ENCODE results near the gene RASSF3. TPM values are rescaled to one million over a fixed set of nuclear protein-coding genes. Genes with fewer than 3 reads are reported as not detected.
"Not testable (repeated sequence)": the region's sequence is repeated elsewhere in the genome, so short reads cannot be mapped to it uniquely, and the experiment has no call there.

Gene RASSF3
- total and polyA plus RNA-seq, 4 donors = 9.4 to 18.7 (median 10.9) TPM

- not testable (repeated sequence) for H3K9me3 ChIP-seq (ENCODE audit: control insufficient read depth, insufficient read depth, low read length); H3K36me3 ChIP-seq (ENCODE audit: control insufficient read depth, insufficient read depth, low read length); H3K4me1 ChIP-seq (ENCODE audit: control insufficient read depth, insufficient read depth, low read length); H3K27me3 ChIP-seq (ENCODE audit: control insufficient read depth, insufficient read depth, low read length); DNase-seq (ENCODE audit: low read depth in 4 of 6, low spot score in 6 of 6); H3K27ac ChIP-seq (ENCODE audit: low read depth, low read length); H3K4me3 ChIP-seq (ENCODE audit: low read depth, low read length)
- WGBS (ENCODE audit: insufficient coverage) = no CpG with 5 or more reads among the region's 1 CpG
These were observed 16.3 kb downstream of the RASSF3 start for GRCh38 chr12:64626588-64626987.

GRCh38 chr12:64627771-64628170 lies 17.5 kb downstream of the RASSF3 start:
- no peak for DNase-seq (ENCODE audit: low read depth in 4 of 6, low spot score in 6 of 6)
- H3K4me3 ChIP-seq (ENCODE audit: low read depth, low read length) = no peak overlapping the region
- H3K4me1 ChIP-seq (ENCODE audit: control insufficient read depth, insufficient read depth, low read length) = peaks cover 5% of the 10 kb centered on the region
- H3K36me3 ChIP-seq (ENCODE audit: control insufficient read depth, insufficient read depth, low read length) = no peaks in the 10 kb centered on the region
- no peaks in the 10 kb centered on the region for H3K27me3 ChIP-seq (ENCODE audit: control insufficient read depth, insufficient read depth, low read length)
- H3K9me3 ChIP-seq (ENCODE audit: control insufficient read depth, insufficient read depth, low read length) = no peaks in the 10 kb centered on the region
- no peak overlapping the region for H3K27ac ChIP-seq (ENCODE audit: low read depth, low read length)

- no peaks in the 10 kb centered on the region for H3K36me3 ChIP-seq (ENCODE audit: control insufficient read depth, insufficient read depth, low read length)
- H3K4me3 ChIP-seq (ENCODE audit: low read depth, low read length) = no peak overlapping the region
- no peaks in the 10 kb centered on the region for H3K27me3 ChIP-seq (ENCODE audit: control insufficient read depth, insufficient read depth, low read length)
- H3K27ac ChIP-seq (ENCODE audit: low read depth, low read length) = no peak overlapping the region
- H3K9me3 ChIP-seq (ENCODE audit: control insufficient read depth, insufficient read depth, low read length) = no peaks in the 10 kb centered on the region
- DNase-seq (ENCODE audit: low read depth in 4 of 6, low spot score in 6 of 6) = no peak
- no peaks in the 10 kb centered on the region for H3K4me1 ChIP-seq (ENCODE audit: control insufficient read depth, insufficient read depth, low read length)
- WGBS (ENCODE audit: insufficient coverage) = 96% methylated on average over 4 of the region's 5 CpGs
These were observed 20.9 kb downstream of the RASSF3 start for GRCh38 chr12:64631197-64631596.

- Histone ChIP-seq H3K4me1 (ENCODE audit: control insufficient read depth, insufficient read depth, low read length) (no peaks in the 10 kb centered on the region), H3K9me3 (ENCODE audit: control insufficient read depth, insufficient read depth, low read length) (no peaks in the 10 kb centered on the region), H3K27me3 (ENCODE audit: control insufficient read depth, insufficient read depth, low read length) (no peaks in the 10 kb centered on the region), H3K36me3 (ENCODE audit: control insufficient read depth, insufficient read depth, low read length) (no peaks in the 10 kb centered on the region), H3K27ac (ENCODE audit: low read depth, low read length) (no peak overlapping the region), H3K4me3 (ENCODE audit: low read depth, low read length) (no peak overlapping the region)
- WGBS (ENCODE audit: insufficient coverage) = 82% methylated on average over 2 of the region's 5 CpGs
- no peak for DNase-seq (ENCODE audit: low read depth in 4 of 6, low spot score in 6 of 6)
These were observed 23.0 kb downstream of the RASSF3 start for GRCh38 chr12:64633011-64633939.

- no peak overlapping the region for H3K4me3 ChIP-seq (ENCODE audit: low read depth, low read length)
- H3K4me1 ChIP-seq (ENCODE audit: control insufficient read depth, insufficient read depth, low read length) = no peaks in the 10 kb centered on the region
- no peaks in the 10 kb centered on the region for H3K27me3 ChIP-seq (ENCODE audit: control insufficient read depth, insufficient read depth, low read length)
- no peak overlapping the region for H3K27ac ChIP-seq (ENCODE audit: low read depth, low read length)
- DNase-seq (ENCODE audit: low read depth in 4 of 6, low spot score in 6 of 6) = no peak
- no peaks in the 10 kb centered on the region for H3K9me3 ChIP-seq (ENCODE audit: control insufficient read depth, insufficient read depth, low read length)
- H3K36me3 ChIP-seq (ENCODE audit: control insufficient read depth, insufficient read depth, low read length) = no peaks in the 10 kb centered on the region
These were observed 23.6 kb downstream of the RASSF3 start for GRCh38 chr12:64633940-64634337.

GRCh38 chr12:64634508-64635092 lies 24.3 kb downstream of the RASSF3 start:
- H3K27ac ChIP-seq (ENCODE audit: low read depth, low read length) = no peak overlapping the region
- H3K36me3 ChIP-seq (ENCODE audit: control insufficient read depth, insufficient read depth, low read length) = no peaks in the 10 kb centered on the region
- no peaks in the 10 kb centered on the region for H3K4me1 ChIP-seq (ENCODE audit: control insufficient read depth, insufficient read depth, low read length)
- no peaks in the 10 kb centered on the region for H3K9me3 ChIP-seq (ENCODE audit: control insufficient read depth, insufficient read depth, low read length)
- DNase-seq (ENCODE audit: low read depth in 4 of 6, low spot score in 6 of 6) = no peak
- no peak overlapping the region for H3K4me3 ChIP-seq (ENCODE audit: low read depth, low read length)
- no peaks in the 10 kb centered on the region for H3K27me3 ChIP-seq (ENCODE audit: control insufficient read depth, insufficient read depth, low read length)
- WGBS (ENCODE audit: insufficient coverage) = no CpG with 5 or more reads among the region's 7 CpGs

- Histone ChIP-seq H3K27ac (ENCODE audit: low read depth, low read length) (no peak overlapping the region), H3K27me3 (ENCODE audit: control insufficient read depth, insufficient read depth, low read length) (no peaks in the 10 kb centered on the region), H3K4me3 (ENCODE audit: low read depth, low read length) (no peak overlapping the region), H3K36me3 (ENCODE audit: control insufficient read depth, insufficient read depth, low read length) (no peaks in the 10 kb centered on the region), H3K4me1 (ENCODE audit: control insufficient read depth, insufficient read depth, low read length) (no peaks in the 10 kb centered on the region), H3K9me3 (ENCODE audit: control insufficient read depth, insufficient read depth, low read length) (no peaks in the 10 kb centered on the region)
- DNase-seq (ENCODE audit: low read depth in 4 of 6, low spot score in 6 of 6) = no peak
- 62% methylated on average over 3 of the region's 5 CpGs for WGBS (ENCODE audit: insufficient coverage)
These were observed 25.2 kb downstream of the RASSF3 start for GRCh38 chr12:64635356-64635998.

GRCh38 chr12:64636856-64637255 lies 26.6 kb downstream of the RASSF3 start:
- no peaks in the 10 kb centered on the region for H3K4me1 ChIP-seq (ENCODE audit: control insufficient read depth, insufficient read depth, low read length)
- no peak overlapping the region for H3K27ac ChIP-seq (ENCODE audit: low read depth, low read length)

GRCh38 chr12:64639466-64639865 lies 29.2 kb downstream of the RASSF3 start:
- no peak overlapping the region for H3K27ac ChIP-seq (ENCODE audit: low read depth, low read length)
- no peaks in the 10 kb centered on the region for H3K4me1 ChIP-seq (ENCODE audit: control insufficient read depth, insufficient read depth, low read length)
- no peaks in the 10 kb centered on the region for H3K27me3 ChIP-seq (ENCODE audit: control insufficient read depth, insufficient read depth, low read length)
- no peaks in the 10 kb centered on the region for H3K36me3 ChIP-seq (ENCODE audit: control insufficient read depth, insufficient read depth, low read length)
- no peak overlapping the region for H3K4me3 ChIP-seq (ENCODE audit: low read depth, low read length)
- no CpG with 5 or more reads among the region's 1 CpG for WGBS (ENCODE audit: insufficient coverage)
- no peaks in the 10 kb centered on the region for H3K9me3 ChIP-seq (ENCODE audit: control insufficient read depth, insufficient read depth, low read length)
- no peak for DNase-seq (ENCODE audit: low read depth in 4 of 6, low spot score in 6 of 6)

More at GRCh38 chr12:64636856-64637255, 26.6 kb downstream of the RASSF3 start:
- Histone ChIP-seq H3K27me3 (ENCODE audit: control insufficient read depth, insufficient read depth, low read length) (no peaks in the 10 kb centered on the region), H3K9me3 (ENCODE audit: control insufficient read depth, insufficient read depth, low read length) (no peaks in the 10 kb centered on the region), H3K36me3 (ENCODE audit: control insufficient read depth, insufficient read depth, low read length) (no peaks in the 10 kb centered on the region), H3K4me3 (ENCODE audit: low read depth, low read length) (no peak overlapping the region)
- WGBS (ENCODE audit: insufficient coverage) = 100% methylated on average over 1 of the region's 2 CpGs
- DNase-seq (ENCODE audit: low read depth in 4 of 6, low spot score in 6 of 6) = no peak
